Stimulated activated CD8-positive, alpha-beta memory T cell treated with anti-CD3 and anti-CD28 coated beads, Interleukin-15, amount 100 ng/mL, for 48 hours (primary cell): ENCODE data around the gene ZFYVE19.
A peak's percentile ranks its signal among the peaks of the same experiment; 100 is the strongest.
"Not testable (repeated sequence)": the region's sequence is repeated elsewhere in the genome, so short reads cannot be mapped to it uniquely, and the experiment has no call there.

Source experiments
- DNase-seq, 2 donors: peaks; one replicate each; pipeline ENCODE4 v3.0.0-alpha.2; 2020; ENCODE audit warnings: low read depth in 2 of 2

ZFYVE19 gene

DNA sequence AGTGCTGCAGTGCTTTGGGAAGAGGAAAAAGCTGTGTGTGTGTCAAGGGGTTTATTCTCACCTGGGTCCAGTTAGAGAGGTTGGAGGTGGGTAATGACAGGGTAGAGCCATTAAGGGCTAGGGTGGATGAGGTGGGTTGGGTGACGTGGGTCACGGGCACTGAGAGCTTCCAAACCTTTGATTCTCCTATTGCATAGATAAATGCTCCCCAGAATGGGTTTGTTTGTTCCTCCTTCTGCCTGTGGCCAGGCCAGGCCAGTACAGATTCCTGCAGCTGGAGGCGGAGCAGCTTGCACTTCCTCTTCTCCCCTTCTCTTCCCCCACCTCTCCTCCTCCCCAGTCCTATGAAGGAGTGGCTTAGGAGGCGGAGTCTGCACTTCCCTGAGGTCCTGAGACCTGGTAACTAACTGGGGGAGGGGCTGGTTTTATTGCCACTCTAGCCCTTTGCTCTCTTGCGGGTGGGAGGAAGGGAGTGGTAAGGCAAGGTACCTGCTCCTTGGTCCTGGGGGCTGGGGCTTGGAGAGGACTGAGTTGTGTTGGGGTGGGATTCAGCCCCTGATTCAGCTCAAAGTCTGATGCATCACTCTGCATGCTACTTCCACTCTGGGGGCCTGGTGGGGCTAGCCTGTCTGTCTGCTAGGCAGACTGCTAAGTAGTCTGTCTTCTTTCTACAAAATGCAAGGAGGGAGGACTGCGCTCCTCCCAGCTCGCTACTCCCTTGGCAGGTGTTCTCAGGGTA lies 40.5 kb downstream of the ZFYVE19 start:
- DNase-seq = no peak

DNA sequence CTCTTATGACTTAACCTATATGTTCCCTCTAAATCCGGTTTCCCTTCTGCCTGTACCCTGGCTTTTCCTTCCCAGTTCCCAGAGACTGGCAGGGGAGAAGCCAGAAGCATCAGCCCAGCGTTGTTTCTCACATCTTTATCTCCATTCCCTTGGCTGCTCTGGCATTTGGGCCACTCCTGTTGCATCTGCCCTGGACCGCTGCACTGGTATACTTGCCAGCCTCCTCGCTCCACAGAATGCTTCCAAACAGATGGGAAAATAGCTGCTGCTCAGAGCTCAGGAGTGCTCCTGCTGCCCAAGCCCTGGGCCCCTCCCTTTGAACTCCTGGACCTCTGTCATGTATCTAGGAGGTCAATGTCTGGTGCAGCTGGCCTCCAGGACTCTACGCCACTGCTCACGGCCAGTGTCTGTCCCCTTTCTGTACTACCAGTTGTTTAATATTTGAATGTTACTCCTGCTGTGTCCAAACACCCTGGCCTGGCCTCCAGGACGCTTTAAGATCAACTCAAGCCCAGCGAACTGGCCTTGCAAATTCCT lies 43.8 kb downstream of the ZFYVE19 start:
- no peak for DNase-seq

DNA sequence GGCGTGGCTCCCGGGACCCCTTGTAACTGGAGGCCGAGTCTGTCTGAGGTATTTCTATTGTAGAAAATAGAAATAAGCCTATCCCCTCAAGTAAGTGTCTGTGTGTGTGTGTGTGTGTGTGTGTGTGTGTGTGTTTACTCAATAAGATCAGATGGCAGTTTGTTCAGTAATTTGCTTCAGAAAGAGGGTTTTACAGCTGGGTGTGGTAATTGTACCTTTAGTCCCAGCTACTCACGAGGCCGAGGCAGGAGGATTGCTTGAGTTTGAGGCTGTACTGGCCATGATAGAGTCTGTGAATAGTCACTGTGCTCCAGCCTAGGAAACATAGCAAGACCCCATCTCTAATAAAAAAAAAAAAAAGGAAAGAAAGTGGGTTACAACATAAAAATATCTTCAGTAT lies 45.6 kb downstream of the ZFYVE19 start:
- DNase-seq = no peak

DNA sequence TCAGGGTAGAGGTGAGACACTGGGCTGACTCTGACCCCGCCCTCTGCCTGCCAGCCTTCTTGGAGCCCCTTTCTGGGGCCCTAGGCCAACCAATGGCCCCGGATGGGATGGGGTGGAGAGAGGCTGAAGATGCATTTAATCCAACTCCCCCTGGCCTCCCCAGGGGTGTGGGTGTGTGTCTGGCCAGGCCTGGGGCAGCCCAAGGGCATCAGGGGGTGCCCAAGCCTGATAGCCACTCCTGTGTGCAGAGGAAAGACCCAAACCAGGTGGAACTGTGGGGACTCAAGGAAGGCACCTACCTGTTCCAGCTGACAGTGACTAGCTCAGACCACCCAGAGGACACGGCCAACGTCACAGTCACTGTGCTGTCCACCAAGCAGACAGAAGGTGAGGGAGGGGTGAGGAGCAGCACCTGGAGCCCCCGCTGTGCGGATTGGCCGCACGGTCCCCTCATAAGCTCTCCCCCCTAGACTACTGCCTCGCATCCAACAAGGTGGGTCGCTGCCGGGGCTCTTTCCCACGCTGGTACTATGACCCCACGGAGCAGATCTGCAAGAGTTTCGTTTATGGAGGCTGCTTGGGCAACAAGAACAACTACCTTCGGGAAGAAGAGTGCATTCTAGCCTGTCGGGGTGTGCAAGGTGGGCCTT lies 46.5 kb downstream of the ZFYVE19 start:
- DNase-seq = no peak

DNA sequence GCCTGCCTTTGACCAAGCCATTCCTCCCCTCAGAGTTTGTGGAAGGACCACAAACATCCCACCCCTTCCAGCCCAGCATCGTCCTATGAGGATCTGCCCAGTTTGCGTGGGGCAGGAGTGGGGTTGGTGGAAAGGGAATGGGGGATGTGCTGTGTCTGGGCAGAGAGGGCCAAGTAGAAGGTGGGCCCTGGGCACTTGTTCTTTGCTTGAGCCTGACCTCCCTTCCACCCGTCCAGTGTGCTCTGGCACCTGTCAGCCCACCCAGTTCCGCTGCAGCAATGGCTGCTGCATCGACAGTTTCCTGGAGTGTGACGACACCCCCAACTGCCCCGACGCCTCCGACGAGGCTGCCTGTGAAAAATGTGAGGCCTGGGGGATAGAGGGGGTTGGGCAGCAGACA lies 47.3 kb downstream of the ZFYVE19 start:
- no peak for DNase-seq

DNA sequence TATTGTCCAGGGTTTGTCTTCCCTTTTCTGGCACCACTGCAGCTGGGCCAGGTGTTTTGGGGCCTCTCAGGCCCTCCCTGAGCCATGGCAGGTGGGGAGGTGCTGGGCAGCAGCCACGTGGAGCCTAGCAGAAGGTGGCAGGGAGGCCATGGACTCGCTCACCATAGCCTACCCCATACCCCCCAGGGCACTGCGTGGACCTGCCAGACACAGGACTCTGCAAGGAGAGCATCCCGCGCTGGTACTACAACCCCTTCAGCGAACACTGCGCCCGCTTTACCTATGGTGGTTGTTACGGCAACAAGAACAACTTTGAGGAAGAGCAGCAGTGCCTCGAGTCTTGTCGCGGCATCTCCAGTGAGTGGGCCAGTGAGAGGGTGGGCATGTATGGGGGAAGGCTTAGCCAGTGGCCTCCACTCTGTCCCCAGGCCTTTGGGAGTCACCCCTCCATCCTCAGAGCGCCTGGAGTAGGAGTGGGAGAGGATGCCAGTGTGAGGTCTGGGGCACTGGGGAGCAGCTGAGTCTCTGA lies 48.9 kb downstream of the ZFYVE19 start:
- no peak for DNase-seq

DNA sequence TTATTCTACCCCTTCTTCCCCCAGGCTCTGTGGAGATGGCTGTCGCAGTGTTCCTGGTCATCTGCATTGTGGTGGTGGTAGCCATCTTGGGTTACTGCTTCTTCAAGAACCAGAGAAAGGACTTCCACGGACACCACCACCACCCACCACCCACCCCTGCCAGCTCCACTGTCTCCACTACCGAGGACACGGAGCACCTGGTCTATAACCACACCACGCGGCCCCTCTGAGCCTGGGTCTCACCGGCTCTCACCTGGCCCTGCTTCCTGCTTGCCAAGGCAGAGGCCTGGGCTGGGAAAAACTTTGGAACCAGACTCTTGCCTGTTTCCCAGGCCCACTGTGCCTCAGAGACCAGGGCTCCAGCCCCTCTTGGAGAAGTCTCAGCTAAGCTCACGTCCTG lies 49.9 kb downstream of the ZFYVE19 start:
- DNase-seq = no peak

DNA sequence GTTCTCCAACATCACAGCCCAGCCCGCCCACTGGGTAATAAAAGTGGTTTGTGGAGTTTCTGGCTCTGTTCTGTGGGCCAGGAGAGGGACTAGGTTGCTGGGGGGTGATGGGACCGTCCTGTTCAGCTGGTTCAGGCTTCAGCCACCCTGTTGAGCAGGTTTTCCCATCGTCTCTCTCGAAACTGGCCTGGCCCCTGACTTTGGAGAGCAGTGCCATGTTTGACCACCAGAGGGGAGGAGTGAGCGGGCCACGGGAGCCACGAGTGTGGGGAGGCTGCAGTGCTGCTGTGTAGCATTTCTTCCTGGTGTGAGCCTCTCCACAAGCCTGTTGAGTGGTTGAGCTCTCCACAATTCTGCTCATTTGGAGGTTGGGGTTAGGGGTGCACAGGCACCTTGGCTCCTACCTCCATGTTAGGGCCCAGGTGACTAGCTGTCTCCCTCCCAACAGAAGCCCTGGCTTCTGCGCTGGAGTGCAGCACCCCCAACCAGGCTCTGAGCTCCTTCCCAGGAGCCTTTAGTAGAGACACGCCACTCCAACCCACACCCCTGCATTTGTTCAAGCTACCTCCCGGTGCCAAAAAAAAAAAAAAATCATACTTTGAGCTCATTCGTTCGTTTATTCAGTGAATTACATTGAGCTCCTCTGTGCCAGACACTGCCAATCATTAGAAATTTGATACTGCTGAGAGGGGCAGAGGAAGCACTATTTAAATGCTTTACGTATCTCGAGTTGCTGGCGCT lies 50.9 kb downstream of the ZFYVE19 start:
- DNase-seq = peak; percentile 50 to 60

DNA sequence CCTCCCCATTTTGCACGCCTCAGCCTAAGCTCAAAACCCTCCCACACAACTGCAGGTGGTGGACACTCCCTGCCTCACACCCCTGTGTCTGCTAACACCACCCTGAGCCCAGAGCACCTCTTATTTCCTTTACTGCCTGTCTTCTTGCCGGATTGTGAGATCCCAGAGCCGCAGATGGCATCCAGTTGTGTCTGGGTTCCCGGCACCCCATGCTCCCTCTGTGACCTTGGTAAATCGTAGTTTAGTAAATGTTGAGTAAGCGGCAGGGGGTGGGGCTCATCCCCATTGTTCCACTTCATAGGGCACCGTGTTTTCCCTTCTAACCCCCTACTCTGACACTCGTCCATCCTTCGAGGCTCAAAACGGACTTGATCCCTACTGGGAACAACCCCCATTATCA lies 51.8 kb downstream of the ZFYVE19 start:
- DNase-seq = no peak

DNA sequence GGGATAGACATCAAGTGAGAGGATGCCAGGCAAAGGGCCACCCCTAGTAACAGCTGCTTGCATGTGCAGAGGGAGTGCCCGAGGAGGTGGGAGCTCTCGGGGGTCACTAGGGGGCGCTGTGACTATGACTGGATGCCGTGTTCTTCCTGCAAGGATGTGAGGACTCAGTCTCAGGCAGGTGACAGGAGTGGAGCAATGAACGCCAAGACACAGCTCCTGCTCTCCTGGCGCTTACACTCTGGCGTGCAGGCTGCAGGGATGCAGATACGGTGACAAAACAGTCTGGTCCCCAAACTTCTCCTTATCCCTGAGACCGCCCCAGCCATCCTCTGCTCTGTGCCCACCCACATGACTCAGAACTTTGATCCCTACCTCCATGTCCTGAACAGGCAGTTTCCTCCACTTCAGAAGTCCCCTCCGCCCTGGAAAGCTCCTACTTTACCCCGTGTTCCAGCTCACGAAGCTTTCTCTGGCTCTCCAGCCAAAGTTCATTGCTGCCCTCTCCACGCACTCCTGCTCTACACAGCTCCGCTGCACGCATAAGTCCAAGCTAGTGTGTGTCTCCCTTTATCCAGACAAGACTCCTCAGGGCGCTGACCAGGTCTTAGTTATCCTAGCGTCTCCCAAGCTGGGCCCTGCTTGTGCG lies 52.4 kb downstream of the ZFYVE19 start:
- DNase-seq = peak; percentile 66 to 71

DNA sequence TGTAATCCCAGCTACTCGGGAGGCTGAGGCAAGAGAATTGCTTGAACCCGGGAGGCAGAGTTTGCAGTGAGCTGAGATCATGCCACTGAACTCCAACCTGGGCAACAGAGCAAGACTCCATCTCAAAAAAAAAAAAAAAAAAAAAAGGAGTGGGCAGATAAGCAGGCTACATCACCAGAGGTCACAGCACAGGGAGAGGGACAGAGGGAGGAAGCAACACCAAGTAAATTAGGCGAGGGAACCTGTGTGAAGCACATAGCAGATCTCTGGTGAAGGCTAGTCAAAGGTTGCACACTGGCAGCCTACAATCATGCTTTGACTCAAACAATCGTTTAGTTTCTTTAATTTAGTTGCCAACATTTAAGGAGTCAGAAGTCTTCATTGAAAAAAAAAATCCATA lies 54.3 kb downstream of the ZFYVE19 start:
- DNase-seq = not testable (repeated sequence)

DNA sequence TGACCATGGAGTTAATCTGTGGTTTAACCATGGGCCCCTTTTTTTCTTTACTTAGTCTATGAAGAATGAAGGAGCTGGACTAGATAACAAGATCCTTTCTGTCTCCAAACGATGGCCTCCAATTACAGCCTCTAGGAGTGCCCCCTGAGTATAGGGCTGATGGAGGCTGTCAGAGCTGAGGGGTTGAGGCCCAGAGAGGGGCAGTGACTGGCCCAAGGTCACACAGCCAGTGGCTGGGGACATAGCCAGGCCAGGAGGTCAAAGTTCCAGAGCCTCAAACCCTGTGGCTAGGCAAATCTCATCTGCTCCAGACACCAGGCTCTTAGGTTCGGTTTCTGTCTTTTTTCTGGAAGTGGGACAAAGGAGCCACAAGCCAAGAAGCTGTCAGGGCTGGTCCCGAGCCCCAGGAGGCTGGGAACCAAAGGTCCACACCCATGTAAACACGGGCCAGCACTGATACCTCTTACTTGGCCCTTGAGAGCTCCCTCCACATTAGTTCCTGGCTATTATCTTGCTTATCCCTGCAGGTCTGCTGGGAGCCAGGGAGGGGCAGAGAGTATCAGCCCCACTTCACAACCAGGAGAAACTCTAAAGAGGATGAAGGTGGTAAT lies 56.9 kb downstream of the ZFYVE19 start:
- no peak for DNase-seq
